Measurements from ENCODE around the gene FGF12. TPM values are rescaled to one million over a fixed set of nuclear protein-coding genes. Genes with fewer than 3 reads are reported as not detected.

FGF12 gene
- total and polyA plus RNA-seq, 2 of the 13 experiments (the other 11 are each of a cell fraction or from before 2014, with no cell fraction given), result 0.07 TPM; not detected in 1

GRCh38 chr3:192219926-192220325, 507.4 kb downstream of the FGF12 start:
- no peak overlapping the region for H3K4me3 ChIP-seq (replicated peaks in 1 of 3; ENCODE audit: insufficient read depth in 1 of 3, low read depth in 2 of 3, low read length in 3 of 3)
- no peak for TF ChIP-seq ZNF773 (CRISPR knock-in tag; IDR thresholded peaks at IDR 0.05; ENCODE audit: borderline replicate concordance)
- TF ChIP-seq RARG (CRISPR knock-in tag; IDR thresholded peaks at IDR 0.05; ENCODE audit: low read depth), result no peak
- TF ChIP-seq XBP1 (CRISPR knock-in tag; IDR thresholded peaks at IDR 0.05), result no peak
- no peak for TF ChIP-seq DDIT3 (CRISPR knock-in tag; IDR thresholded peaks at IDR 0.05)
- no peak for TF ChIP-seq ZNF570 (CRISPR knock-in tag; IDR thresholded peaks at IDR 0.05; ENCODE audit: borderline replicate concordance)
- TF ChIP-seq, protein P1, sequence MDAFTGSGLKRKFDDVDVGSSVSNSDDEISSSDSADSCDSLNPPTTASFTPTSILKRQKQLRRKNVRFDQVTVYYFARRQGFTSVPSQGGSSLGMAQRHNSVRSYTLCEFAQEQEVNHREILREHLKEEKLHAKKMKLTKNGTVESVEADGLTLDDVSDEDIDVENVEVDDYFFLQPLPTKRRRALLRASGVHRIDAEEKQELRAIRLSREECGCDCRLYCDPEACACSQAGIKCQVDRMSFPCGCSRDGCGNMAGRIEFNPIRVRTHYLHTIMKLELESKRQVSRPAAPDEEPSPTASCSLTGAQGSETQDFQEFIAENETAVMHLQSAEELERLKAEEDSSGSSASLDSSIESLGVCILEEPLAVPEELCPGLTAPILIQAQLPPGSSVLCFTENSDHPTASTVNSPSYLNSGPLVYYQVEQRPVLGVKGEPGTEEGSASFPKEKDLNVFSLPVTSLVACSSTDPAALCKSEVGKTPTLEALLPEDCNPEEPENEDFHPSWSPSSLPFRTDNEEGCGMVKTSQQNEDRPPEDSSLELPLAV (CRISPR knock-in tag; conservative IDR thresholded peaks at IDR 0.05; ENCODE audit: low read depth), result no peak
- no peak for TF ChIP-seq NAIF1 (CRISPR knock-in tag; IDR thresholded peaks at IDR 0.05; ENCODE audit: borderline replicate concordance)
- TF ChIP-seq HMGA1 (CRISPR knock-in tag; conservative IDR thresholded peaks at IDR 0.05), result no peak
- no peak for TF ChIP-seq SNRNP70 (IDR thresholded peaks at IDR 0.05; ENCODE audit: low read depth, low read length)
- no peak for TF ChIP-seq ZSCAN9 (CRISPR knock-in tag; IDR thresholded peaks at IDR 0.05; ENCODE audit: borderline replicate concordance)
- no peaks in the 10 kb centered on the region; a peak in 1 of 5 replicates for H3K27me3 ChIP-seq (ENCODE audit: control insufficient read depth in 1 of 2, insufficient read depth in 2 of 2, low read length in 2 of 2)
- BruUV-seq (replicated peaks), result no TSS peak
- no peaks in the 10 kb centered on the region for H3K79me2 ChIP-seq (ENCODE audit: insufficient read depth, low read length)
- ATAC-seq (no peak), DNase-seq (ENCODE audit: low spot score) (no peak), FAIRE-seq (no peak)
- no peak overlapping the region for H2AFZ ChIP-seq (ENCODE audit: low read length)
- ChIA-PET CTCF (ENCODE audit: low intra/inter-chr PET ratio, low total read pairs) (no interaction called here), POLR2A (no interaction called here)
- H3K9ac ChIP-seq (ENCODE audit: insufficient read depth, low read depth, low read length), result no peak overlapping the region
- in situ Hi-C loops (cut with HindIII; ENCODE audit: extremely low pct_ligation_motif_present, low pct_unique_long_range_greater_than_20kb), result no loop called here
- no peak overlapping the region for H3K4me2 ChIP-seq (ENCODE audit: low read depth, low read length)
- H3K36me3 ChIP-seq (replicated peaks in 1 of 2; ENCODE audit: control insufficient read depth in 1 of 2, insufficient read depth in 2 of 2, low read length in 2 of 2), result no peaks in the 10 kb centered on the region
- H4K20me1 ChIP-seq (ENCODE audit: insufficient read depth, low read length), result no peaks in the 10 kb centered on the region
- H3K27ac ChIP-seq (ENCODE audit: extremely low read length, insufficient read depth, low read length), result no peak overlapping the region
- intact Hi-C loops (cut with micrococcal nuclease; ENCODE audit: unreplicated experiment), result no loop called here
- no peaks in the 10 kb centered on the region for H3K4me1 ChIP-seq (ENCODE audit: insufficient read depth, low read length)
- no peaks in the 10 kb centered on the region for H3K9me3 ChIP-seq (ENCODE audit: low read length)

All from HepG2 (cell line).